Gastroesophageal sphincter (tissue), 4 donors: ENCODE data around the gene C5orf58. TPM values are rescaled to one million over a fixed set of nuclear protein-coding genes. Genes with fewer than 3 reads are reported as not detected.
A peak's percentile ranks its signal among the peaks of the same experiment; 100 is the strongest.

ENCODE experiments used
- ATAC-seq: fragments of 150-250 bp; one replicate; pipeline ENCODE4 v1.9.1; 2016; ENCODE audit warnings: mild to moderate bottlenecking, moderate library complexity
- H3K27ac ChIP-seq, 4 donors: fragments of 200-600 bp; sonication (generic) in 3 of 4; 1 replicate in 3 of 4; 2 replicates in 1 of 4; pipeline ENCODE4 v1.5.1; 2016 to 2019
- H3K27me3 ChIP-seq: fragments of 200-600 bp; sonication (generic); one replicate; pipeline ENCODE4 v1.5.1; 2019
- H3K36me3 ChIP-seq, 2 donors: fragments of 200-600 bp; sonication (generic); one replicate each; pipeline ENCODE4 v1.5.1; 2019; ENCODE audit warnings: control low read depth in 1 of 2
- H3K4me1 ChIP-seq, 3 donors: fragments of 200-600 bp; sonication (generic); 1 replicate in 2 of 3; 2 replicates in 1 of 3; pipeline ENCODE4 v1.5.1; 2016 to 2019; ENCODE audit warnings: control low read depth in 2 of 3
- H3K4me3 ChIP-seq, 2 donors: fragments of 200-600 bp; sonication (generic); one replicate each; pipeline ENCODE4 v1.5.1; 2019; ENCODE audit warnings: mild to moderate bottlenecking in 1 of 2, moderate library complexity in 1 of 2
- H3K9me3 ChIP-seq, 3 donors: fragments of 200-600 bp; sonication (generic); one replicate each; pipeline ENCODE4 v1.5.1; 2017 to 2019; ENCODE audit warnings: control low read depth in 2 of 3
- EP300 ChIP-seq: sonication (generic); formaldehyde crosslinking; IDR thresholded peaks from one replicate; pipeline ENCODE4 v1.6.1; 2017; ENCODE audit warnings: antibody characterized with exemption, mild to moderate bottlenecking
- POLR2A ChIP-seq, 2 donors: fragments of 450-650 bp; IDR thresholded peaks; one replicate each; pipeline ENCODE4 v1.6.1; 2017; ENCODE audit warnings: antibody characterized with exemption in 2 of 2, mild to moderate bottlenecking in 2 of 2, moderate library complexity in 1 of 2
- POLR2AphosphoS5 ChIP-seq: sonication (generic); formaldehyde crosslinking; IDR thresholded peaks from one replicate; pipeline ENCODE4 v1.6.1; 2017; ENCODE audit warnings: antibody characterized with exemption
- WGBS, 2 donors: methylation state at CpG; one replicate each; pipeline ENCODE4 v1.1.5; 2018; ENCODE audit warnings: low coverage in 1 of 2; 5-methylcytosine and 5-hydroxymethylcytosine counted together
- total RNA-seq, 4 donors: library from RNA; depleted of rRNA; stranded (reverse); fragments of >200 nt; gene quantifications; one replicate each; pipeline ENCODE4 v1.1.0, GENCODE V29; 2016
- TF ChIP-seq, protein P1 (sequence below), 4 experiments: fragments of 200-600 bp in 2 of 4; fragments of 450-650 bp in 2 of 4; sonication (generic) in 1 of 4; IDR thresholded peaks; one replicate each; pipeline ENCODE4 v1.5.1; 2017 to 2019; ENCODE audit warnings: antibody characterized with exemption in 4 of 4, mild to moderate bottlenecking in 2 of 4, moderate library complexity in 2 of 4

Gene C5orf58
- total RNA-seq, 4 donors from 2014 or later: not detected

- no peak for TF ChIP-seq POLR2AphosphoS5
- TF ChIP-seq, protein P1, sequence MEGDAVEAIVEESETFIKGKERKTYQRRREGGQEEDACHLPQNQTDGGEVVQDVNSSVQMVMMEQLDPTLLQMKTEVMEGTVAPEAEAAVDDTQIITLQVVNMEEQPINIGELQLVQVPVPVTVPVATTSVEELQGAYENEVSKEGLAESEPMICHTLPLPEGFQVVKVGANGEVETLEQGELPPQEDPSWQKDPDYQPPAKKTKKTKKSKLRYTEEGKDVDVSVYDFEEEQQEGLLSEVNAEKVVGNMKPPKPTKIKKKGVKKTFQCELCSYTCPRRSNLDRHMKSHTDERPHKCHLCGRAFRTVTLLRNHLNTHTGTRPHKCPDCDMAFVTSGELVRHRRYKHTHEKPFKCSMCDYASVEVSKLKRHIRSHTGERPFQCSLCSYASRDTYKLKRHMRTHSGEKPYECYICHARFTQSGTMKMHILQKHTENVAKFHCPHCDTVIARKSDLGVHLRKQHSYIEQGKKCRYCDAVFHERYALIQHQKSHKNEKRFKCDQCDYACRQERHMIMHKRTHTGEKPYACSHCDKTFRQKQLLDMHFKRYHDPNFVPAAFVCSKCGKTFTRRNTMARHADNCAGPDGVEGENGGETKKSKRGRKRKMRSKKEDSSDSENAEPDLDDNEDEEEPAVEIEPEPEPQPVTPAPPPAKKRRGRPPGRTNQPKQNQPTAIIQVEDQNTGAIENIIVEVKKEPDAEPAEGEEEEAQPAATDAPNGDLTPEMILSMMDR (IDR thresholded peaks at IDR 0.05): no peak
- no peak for TF ChIP-seq POLR2A (IDR thresholded peaks at IDR 0.05)
- no peak for TF ChIP-seq EP300
- H3K4me1 ChIP-seq: peaks cover 4 to 36% (median 9%) of the 10 kb centered on the region in 3 donors
- no peaks in the 10 kb centered on the region for H3K9me3 ChIP-seq
- H3K4me3 ChIP-seq: no peak overlapping the region
- no peak overlapping the region for H3K27ac ChIP-seq
- peaks cover 0 to 4% of the 10 kb centered on the region in 2 donors for H3K36me3 ChIP-seq
- WGBS, 2 donors: 73 to 100% methylated on average over 4 of the region's 4 CpGs
- ATAC-seq: no peak
- no peaks in the 10 kb centered on the region for H3K27me3 ChIP-seq
These were observed 31.1 kb downstream of the C5orf58 start for GRCh38 chr5:170263906-170264305.

DNA sequence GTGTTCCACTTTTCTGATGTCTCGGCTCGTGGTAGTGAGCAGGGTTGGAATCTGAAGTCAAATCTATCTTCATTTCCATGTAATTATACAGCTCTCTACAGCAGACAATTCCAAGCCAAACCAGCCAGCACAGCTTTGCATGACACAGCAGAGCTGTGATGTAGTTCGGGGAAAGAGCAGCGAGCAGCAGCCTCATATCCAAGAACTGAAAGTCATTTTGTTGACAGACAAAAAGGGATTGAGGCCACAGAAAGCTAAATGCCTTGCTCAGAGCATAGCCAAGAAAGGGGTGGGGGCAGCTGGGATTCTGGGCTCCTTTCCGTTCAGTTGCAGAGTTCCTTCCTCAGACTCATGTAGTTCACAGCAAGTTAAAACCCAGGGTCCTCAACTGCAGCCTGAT lies 32.7 kb downstream of the C5orf58 start:
- H3K27me3 ChIP-seq: no peaks in the 10 kb centered on the region
- 16 to 32% methylated on average over 4 to 5 of the region's 5 CpGs for WGBS, 2 donors
- H3K4me1 ChIP-seq: peaks cover 4 to 44% (median 14%) of the 10 kb centered on the region in 3 donors
- peak; percentile 88 for ATAC-seq
- TF ChIP-seq, protein P1 (IDR thresholded peaks at IDR 0.05): no peak
- TF ChIP-seq POLR2AphosphoS5 (peak; percentile 77), EP300 (no peak), POLR2A (IDR thresholded peaks at IDR 0.05) (no peak)
- H3K36me3 ChIP-seq: no peaks in the 10 kb centered on the region
- no peak overlapping the region for H3K4me3 ChIP-seq
- no peaks in the 10 kb centered on the region for H3K9me3 ChIP-seq
- peak overlapping the region in 3 of 4 donors; percentile 54 to 63 (median 57) for H3K27ac ChIP-seq

- Histone ChIP-seq H3K27me3 (no peaks in the 10 kb centered on the region), H3K27ac (peak overlapping the region in 1 of 4 donors; percentile 72), H3K4me3 (no peak overlapping the region), H3K36me3 (no peaks in the 10 kb centered on the region), H3K9me3 (no peaks in the 10 kb centered on the region), H3K4me1 (peaks cover 4 to 44% (median 14%) of the 10 kb centered on the region in 3 donors)
- no peak for ATAC-seq
- no peak for TF ChIP-seq POLR2A (IDR thresholded peaks at IDR 0.05)
- TF ChIP-seq EP300: no peak
- TF ChIP-seq, protein P1 (IDR thresholded peaks at IDR 0.05): no peak
- no peak for TF ChIP-seq POLR2AphosphoS5
- WGBS, 2 donors: 66 to 82% methylated on average over 9 to 15 of the region's 17 CpGs
These were observed 34.0 kb downstream of the C5orf58 start for GRCh38 chr5:170266570-170267381.

- H3K4me1 ChIP-seq: peaks cover 4 to 44% (median 14%) of the 10 kb centered on the region in 3 donors
- TF ChIP-seq, protein P1 (IDR thresholded peaks at IDR 0.05): peak; percentile 81 to 90 (median 88)
- TF ChIP-seq POLR2AphosphoS5: peak; percentile 10
- no peak for TF ChIP-seq POLR2A (IDR thresholded peaks at IDR 0.05)
- H3K36me3 ChIP-seq: no peaks in the 10 kb centered on the region
- peak; percentile 70 for ATAC-seq
- peak overlapping the region in 3 of 4 donors; percentile 52 to 72 (median 57) for H3K27ac ChIP-seq
- H3K9me3 ChIP-seq: no peaks in the 10 kb centered on the region
- H3K4me3 ChIP-seq: peak overlapping the region; percentile 16 to 18
- no peaks in the 10 kb centered on the region for H3K27me3 ChIP-seq
- 25 to 35% methylated on average over 15 to 16 of the region's 16 CpGs for WGBS, 2 donors
These were observed 34.8 kb downstream of the C5orf58 start for GRCh38 chr5:170267431-170268152.
